HG03571 (cell line): Measurements from ENCODE around the gene NAV3.

ENCODE experiments used
- ATAC-seq: cut with Tn5 transposase; IDR thresholded peaks from one replicate; pipeline ENCODE4 v1.9.1; 2021; ENCODE audit not compliant: unreplicated experiment

Gene NAV3

DNA sequence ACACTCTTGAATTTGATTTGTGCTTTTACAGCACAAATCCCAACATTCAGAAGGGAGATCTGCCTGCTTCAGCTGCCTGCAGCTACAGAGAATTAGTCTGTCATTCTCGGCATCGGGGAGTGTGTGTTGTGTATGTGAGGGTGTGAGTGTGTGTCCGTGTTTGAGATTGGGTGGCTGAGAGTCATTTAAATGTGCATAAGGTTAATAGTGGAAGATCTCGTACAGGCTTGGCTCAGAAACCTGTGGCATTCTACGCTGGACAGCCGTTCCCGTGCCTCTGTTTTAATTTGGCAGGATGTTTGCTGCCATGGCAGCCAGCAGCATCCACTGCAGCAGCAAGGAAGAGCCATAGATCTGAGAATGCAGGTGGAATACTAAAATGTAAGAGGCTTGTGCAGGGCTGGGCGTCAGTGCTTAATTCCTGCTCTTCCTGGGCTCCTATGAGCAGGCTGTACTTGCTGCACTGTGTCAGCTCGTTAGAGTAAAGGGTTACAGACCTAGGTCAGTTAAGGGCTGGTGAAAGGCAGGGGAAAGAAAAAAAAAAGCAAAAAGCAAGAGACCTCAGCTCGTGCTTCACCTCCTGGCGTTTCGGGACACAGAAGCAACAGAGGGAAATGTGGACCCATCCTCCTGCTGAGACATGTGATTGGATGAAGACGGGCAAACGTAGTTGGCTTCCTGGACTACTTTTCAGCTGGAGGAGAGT, 205.4 kb downstream of the NAV3 start:
- ATAC-seq: no peak

DNA sequence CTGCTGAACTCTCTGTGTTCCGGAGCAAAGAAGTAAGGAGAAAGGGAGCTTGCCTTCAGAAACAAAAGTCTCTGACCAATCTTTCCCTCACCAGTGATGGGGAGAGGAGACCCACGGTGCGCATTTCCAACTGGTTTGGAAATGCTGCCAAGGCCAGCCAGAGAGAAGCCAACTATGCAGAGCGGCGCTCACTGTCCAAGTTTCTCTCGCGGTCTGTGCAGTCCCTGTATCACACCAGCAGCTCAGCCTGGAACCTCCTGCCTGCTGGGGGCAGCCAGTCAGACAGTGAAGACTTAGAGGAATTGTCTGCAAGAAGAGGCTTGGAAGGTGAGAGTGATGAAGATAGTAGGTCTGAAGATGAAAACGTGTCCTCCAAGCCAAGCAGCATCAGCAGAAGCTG, 206.2 kb downstream of the NAV3 start:
- no peak for ATAC-seq

DNA sequence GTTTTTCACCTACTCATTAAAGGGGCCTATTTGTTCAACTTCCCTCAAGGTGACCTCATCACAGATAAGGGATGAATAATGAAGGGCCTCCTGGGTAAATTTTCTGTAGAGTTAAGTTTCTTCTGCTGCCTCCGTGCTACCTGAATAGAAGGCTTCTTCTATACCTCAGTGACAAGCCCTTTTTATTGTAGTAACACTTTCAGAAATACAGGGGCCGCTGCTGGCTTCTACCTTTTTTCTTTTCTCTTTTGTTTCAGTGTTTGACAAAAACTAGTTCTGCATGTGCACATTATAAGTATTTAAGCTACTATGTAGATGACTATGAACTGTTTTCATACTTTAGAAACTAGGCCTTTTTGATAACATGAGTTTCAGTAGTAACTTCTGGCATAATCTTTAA, 207.0 kb downstream of the NAV3 start:
- no peak for ATAC-seq

DNA sequence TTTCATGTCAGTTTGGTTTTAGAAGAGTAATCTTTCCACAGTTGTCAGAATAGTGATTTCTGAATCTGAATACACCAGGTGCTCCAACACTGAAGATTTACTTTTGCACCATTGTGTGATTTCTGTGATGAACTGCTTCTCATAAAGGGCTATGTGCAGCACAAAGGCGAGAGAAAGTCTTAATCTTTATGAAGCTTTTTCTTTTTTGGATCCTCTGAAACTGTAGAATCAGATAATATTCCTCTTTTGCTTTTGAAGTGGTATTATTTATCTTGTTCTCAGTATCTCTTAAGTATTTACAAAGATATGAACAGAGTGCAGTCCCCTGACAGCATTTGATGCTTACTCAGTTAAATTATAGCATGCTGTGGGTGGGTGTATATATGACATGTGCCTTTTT, 207.8 kb downstream of the NAV3 start:
- ATAC-seq: no peak

DNA sequence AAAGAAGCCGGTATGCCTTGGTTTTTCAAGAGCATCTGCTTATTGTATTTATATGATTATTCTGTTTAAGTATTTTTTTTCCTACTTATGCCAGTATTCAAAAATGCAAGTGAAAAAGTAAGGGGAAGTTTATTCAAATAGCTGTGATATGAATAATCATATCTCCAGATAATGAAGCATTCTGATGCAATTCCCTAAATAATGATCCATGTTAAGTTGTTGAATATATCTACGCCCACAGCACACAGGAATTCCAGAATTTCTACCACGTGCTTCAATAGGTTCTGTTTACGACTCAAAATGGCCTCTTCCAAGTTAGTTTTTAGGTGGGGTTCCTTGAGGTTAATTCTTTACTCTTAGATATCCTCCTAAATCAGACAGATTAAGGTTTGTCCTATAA, 208.3 kb downstream of the NAV3 start:
- ATAC-seq: no peak

DNA sequence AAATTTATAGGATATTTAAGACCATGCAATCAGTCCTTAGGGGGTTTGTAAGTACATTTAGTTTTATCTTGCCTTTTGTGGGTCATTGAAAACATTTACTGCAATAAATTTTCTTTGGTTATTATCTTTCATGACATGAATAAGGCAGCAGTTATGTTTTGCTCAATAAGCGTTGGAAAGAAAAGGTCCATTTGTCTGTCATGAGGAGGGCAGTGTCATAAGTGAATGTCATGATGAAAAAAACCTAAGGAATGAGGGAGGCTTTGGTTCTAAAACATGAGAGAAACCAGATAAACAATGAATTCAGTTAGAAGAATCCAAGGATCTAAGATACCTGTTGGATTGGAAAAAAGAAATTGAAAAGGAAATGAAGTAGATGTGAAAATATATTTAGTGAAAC, 209.4 kb downstream of the NAV3 start:
- no peak for ATAC-seq

DNA sequence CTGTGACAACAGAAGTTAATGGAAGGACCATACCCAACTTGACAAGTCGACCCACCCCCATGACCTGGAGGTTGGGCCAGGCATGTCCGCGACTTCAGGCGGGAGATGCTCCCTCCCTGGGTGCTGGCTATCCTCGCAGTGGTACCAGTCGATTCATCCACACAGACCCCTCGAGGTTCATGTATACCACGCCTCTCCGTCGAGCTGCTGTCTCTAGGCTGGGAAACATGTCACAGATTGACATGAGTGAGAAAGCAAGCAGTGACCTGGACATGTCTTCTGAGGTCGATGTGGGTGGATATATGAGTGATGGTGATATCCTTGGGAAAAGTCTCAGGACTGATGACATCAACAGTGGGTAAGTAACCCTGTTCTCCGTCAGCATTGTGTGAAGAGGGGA, 220.1 kb downstream of the NAV3 start:
- no peak for ATAC-seq

DNA sequence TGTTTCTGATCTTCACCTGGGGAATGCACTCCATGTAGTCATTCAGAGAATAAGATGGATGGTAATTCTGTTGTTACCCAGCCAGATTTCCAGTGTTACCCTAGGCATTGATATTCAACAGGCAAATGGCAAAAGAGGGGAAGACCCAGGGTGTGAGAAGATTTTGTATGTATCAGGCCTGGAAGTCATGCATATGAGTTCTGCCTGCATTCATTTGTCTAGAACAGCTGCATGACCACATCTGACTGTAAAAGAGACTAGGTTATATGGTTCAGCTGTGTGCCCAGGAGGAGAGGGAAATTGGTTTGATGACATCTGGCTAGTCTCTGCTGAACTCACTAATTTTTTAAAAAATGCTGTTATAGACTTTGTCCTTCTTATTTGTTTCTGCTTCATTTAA, 224.9 kb downstream of the NAV3 start:
- ATAC-seq: no peak

DNA sequence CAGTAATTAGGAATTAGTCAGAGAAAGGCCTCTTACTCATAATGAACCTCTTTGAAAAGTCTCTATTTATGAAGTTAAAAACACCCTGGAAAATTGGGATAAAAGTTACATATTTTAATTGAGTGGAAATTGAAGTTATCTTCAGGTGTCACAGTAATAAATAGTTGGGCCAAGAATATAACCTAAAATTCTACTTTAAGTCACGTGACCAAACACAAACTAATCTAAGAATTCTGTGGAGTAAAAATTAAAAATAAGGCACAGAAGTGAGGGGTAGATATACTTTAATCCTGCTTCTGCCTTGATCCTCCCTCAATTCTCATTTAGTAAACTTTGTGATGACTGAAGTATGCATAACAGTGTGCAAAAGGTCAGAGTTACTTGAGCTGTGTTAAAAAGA, 226.4 kb downstream of the NAV3 start:
- no peak for ATAC-seq

DNA sequence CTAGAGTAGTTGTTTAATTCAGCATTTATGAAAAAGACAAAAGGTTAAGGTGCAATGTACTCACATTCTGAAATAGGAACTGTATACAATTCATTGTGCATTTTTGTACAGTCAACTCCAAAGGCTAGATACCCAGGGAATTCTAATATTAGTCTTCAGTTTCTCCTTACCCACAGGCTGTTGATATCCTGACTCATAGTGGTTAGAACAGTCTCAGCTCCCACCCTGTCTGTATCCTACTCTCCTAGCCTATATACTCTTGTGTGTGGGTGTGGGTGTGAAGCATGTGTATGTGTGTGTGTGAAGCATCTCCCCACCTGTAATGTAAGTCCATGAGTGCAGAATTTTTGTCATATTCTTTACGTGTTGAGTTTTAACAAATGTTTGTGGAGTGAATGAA, 229.5 kb downstream of the NAV3 start:
- ATAC-seq: no peak

DNA sequence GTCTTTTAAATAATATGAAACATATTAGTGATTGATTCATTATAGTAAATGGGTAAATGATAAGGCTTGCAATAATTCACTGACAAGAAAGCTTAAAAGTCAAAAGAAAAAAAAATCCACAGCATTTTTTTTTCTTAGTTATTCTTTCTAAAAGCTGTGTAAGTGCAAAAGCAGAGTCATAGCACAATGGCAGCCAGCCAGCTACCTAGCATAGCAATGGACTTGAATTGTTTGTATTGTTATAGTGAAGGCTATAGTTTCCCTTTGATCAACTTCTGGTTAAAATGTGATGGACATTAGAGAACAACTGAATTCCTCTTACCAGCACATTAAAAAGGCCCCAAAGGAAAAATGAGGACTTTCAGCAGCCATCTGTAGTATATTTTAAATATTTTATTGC, 232.1 kb downstream of the NAV3 start:
- ATAC-seq: no peak

DNA sequence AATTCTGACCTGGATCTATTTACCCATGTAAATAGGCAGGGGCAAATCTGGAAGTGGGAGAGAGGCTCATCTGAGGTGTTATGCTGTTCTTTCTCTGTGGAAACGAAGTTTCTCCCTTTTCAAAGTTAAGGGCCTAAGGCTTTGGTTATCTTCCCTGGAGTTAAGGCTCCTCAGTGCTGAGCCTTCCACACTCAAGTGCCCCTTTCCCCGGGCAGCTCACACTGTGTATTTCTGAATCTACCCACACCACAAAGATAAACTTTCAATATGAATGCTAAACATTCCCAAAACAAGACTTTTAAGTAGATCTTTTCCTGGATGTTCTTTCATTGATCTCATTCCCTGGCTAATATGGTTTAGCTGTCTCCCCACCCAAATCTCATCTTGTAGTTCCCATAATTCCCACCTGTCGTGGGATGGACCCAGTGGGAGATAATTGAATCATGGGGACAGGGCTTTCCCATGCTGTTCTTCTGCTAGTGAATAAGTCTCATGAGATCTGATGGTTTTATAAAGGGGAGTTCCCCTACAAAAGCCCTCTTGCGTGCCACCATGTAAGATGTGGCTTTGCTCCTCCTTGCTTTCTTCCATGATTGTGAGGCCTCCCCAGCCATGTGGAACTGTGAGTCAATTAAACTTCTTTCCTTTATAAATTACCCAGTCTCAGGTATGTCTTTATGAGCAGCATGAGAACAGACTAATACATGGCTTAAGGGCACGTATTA, 251.1 kb downstream of the NAV3 start:
- ATAC-seq: no peak

DNA sequence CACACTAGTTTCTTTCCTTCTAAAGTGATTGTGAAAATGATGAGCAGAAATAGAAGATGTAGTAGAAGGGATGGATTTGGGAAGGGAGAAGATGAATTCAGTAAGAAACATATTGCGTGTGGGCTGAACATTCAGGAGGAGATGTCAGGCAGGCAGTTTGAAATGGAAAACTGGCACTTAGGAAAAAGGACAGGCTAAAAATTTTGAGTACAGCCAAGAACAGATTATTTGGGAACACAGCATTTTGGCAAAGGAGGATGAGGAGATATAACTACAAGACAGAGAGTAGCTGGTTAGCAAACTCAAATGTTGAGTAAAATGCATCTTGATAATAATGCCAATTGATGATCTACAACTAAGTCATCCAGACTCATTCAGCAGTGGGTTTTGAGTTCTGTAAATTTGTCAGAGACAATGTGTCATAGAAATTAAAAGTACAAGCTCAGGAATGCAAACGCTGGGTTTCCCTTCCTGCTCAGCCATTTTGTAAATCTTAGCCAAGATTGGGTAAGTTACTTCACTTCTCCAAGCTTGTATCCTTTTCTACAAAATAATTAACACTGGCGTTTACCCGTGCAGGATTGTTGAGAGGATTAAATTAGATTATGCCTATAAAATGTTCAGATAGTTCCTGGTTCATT, 255.0 kb downstream of the NAV3 start:
- no peak for ATAC-seq

DNA sequence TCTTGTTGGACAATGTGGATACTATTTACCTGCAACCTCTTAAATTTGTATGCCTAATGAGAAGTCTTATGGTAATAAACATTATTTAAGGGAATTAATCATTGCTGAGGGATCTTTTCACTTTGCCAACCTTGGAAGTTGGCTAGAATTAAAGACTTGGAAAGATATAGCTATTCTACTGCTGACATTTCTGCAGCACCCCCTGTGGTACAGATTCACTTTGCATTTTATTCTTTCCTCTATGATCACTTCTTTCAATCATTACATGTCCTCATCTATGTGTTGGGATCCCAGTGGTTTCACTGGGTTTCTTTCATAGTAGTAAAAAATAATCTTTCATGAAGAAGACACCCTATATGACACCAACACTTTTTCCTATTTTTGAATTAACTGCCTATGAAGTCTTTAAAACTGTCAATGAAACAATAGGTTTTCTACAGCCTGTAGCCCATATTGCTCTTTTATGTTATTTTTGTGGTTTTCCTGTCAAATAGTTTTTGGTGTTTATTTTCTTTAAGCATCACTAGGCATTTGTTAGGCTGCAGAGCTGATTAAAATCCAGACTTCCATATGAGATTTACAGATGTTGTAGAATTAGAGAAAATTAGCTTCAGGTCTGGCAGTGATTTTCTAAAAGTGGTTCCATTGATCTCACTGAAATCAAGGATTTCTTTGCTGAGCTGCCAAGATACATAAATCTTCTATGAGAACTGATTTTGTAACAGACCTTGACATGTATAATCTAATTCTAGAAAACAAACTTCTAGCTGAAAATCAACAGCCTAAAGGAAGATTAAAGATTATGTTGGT, 256.1 kb downstream of the NAV3 start:
- ATAC-seq: no peak

DNA sequence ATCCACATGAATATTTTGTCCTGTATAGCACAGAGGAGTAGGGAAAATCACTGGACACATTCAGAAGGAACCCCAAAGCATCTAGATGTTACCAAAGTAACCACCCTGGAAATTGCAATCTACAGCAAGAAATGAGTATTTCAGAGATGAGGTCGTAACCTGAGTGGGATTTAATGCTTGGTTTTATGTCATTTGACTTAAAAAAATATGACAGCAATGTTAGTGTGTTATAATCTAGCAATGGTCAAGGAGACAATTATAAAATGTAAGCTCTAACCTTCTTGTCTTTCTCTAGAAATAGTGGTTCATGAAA, 256.6 kb downstream of the NAV3 start:
- no peak for ATAC-seq

DNA sequence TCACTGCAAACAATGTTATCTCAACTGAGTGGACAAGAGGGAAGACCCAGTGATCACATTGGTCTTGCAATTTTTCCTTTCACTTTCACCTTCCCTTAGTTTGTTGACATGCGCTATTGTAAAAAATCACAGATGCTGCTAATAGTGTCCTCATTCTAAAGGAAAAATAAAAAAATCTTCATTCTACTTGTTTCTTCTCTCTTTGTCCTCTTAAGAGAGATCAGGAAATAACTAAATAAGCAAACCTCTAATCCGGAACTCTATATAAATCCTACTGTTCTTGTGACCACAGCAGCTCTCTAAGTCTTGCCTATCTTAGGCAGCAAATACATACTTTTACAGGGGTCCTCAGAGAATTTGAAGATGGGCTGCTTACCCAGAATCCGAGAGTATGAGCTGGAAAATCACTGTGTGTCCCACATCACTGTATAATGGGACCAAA, 257.7 kb downstream of the NAV3 start:
- no peak for ATAC-seq

DNA sequence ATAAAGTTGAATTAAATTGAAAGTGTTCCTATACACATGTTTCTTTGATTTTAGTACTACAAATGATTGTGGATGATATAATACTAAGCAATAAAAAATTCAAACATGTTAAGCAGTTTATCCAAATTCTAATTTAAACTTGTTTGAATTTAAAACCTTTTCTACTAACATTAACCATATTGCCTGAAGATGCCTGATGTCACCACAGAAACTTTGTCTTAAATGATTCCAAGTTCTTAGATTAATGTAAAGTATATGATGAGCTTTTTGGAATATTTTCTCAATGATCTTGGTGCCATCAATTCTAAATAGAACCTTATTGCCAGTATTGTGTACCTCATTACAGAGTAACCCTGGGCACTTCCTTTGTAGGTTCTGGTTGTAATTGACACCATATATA, 259.6 kb downstream of the NAV3 start:
- ATAC-seq: no peak

DNA sequence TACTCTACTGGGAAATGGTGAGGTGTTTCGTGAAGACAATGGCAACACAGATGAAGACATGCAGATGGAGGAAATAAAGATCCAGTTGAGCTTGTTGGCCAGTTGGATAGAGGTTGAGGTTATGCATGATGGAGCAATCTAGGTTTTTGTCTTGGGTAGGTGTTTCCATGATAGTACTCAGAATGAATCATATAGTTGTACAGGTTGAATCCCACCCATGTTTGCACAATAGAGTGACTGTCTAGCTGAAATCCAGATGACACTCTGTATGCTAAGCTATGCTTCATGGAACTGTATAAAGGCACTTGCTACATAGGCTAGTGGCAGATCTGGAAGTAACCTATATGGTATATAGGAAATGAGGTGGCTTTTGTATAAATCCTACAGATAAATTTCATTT, 264.9 kb downstream of the NAV3 start:
- ATAC-seq: no peak

DNA sequence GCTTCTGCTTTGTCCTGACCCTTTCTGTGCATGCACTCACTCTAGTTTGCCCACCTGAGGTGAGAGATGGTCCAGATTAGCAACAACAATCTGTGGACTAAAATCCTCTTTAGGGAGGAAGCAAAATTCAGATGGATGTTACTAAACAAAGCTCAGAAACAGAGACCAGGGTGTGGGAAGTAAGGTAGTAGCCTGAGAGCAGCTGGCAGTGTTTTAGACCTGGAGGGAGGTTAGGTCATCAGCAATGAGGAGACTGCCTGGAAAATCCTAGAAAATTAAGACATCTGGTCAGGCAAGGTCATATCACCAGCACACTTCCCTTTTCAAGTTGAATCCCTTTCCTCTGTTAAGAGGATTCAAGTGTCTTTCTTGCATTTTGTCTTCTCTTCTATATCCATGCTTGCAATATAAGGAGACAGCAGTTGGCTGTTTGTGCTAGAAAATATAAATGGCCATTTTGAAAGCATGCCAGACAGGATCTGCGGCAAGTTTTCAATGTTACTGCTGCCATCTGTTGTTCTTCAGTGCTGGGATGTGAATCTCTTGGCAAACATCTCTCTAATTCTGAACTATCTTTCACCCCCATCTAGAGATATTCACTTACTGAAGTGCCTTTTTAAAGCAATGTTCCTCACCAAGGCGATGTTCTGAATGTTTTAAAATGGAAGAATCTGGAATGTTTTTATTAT, 266.4 kb downstream of the NAV3 start:
- ATAC-seq: no peak

DNA sequence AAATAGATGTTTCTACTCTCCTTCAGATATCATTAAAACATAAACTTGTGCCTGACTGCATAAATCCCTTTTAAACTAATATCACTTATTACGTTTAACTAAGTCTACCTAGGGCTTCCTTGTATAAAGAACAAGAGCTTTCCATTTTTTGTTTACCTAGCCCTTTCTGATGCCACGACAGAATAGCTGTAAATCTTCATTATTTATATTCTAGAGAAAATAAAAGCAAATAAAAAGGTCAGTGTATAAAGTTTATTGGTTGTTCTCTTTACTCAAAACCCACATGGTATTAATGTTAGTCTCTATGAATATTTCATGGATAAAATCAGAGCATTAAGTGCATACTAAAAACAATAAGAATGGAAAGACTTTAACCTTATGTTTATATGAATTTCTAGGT, 269.1 kb downstream of the NAV3 start:
- no peak for ATAC-seq
